Measurements from ENCODE around the gene SYMPK.
A peak's percentile ranks its signal among the peaks of the same experiment; 100 is the strongest.

Gene SYMPK

DNA sequence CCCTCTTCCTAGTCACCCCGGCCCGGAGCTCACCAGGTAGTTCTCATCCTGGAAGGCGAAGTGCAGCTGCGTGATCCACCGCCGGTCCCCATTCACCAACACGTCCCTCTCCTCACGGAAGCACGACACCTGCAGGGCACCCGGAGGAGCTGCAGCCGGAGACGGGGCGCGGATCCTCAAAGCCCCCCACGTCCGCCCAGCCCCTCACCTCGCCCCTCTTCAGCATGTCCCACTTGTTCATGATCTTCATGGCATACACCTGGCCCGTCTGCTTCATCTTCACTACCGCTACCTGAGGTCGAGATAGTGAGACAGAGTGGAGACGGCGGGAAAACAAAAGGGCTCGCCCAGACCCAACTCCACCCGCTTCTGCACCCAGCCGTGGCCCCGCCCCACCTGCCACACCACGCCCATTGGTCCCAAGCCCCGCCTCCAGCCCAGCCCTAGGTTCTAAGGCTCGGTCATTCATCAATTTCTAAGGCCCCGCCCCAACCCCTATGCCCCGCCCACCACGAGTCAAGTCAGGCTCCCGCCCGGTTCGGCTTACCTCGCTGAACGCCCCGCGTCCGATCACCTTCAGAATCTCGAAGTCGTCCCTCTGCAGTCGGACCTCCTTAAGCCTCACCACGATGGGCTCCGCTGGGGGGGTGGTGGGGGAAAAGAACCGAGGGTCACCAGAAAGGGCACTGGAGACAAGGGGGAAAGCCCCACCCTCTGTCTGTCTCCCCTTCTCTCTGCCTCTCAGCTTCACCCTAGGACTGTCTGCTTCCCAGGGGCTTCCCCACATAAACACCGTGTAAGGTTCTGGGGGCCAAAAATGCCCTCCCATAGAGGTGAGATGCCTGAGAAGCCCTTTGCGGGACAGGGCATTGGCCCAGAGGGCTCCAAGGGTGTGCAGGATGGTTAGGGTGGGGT lies 83.5 kb downstream of the SYMPK start:
- DNase-seq = peak; percentile 52

GRCh38 chr19:45778010-45778661 lies 84.8 kb downstream of the SYMPK start:
- DNase-seq = no peak

- DNase-seq = no peak
Measured at GRCh38 chr19:45777395-45777961, 85.5 kb downstream of the SYMPK start.

DNA sequence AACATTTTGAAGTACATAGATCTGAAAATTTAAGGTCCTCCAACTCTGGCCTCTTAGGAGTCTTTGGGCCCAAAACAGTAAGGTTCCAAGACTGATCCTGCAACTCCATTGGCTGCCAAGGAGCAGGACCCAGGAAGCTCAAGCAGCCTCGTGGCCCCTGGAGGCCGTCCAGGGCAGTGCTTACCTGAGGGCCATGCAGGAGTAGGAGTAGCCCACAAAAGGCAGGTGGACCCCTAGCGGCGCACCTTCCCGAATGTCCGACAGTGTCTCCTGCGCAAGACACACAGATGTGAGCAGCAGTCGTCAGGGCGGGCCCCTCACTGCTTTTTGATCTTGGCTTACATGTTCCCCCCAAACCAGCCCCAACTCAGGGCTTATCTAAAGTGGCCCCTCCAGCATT lies 88.2 kb downstream of the SYMPK start:
- no peak for DNase-seq

DNA sequence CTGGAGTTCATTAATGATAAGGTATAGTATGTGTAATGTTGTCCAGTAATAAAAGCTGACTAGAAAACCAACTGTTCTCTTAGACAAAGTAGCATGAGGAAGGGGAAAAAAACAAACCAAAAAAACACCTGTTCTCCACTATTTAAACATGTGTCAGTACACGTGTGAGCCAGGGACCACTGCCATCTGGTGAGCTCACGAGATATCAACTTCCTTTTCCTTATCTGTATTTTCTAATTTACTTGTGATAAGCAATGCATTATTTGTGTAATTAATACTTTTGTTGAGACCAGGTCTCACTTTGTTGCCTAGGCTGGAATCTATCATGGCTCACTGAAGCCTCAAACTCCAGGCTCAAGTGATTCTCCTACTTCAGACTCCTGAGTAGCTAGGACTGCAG lies 89.6 kb downstream of the SYMPK start:
- no peak for DNase-seq

DNA sequence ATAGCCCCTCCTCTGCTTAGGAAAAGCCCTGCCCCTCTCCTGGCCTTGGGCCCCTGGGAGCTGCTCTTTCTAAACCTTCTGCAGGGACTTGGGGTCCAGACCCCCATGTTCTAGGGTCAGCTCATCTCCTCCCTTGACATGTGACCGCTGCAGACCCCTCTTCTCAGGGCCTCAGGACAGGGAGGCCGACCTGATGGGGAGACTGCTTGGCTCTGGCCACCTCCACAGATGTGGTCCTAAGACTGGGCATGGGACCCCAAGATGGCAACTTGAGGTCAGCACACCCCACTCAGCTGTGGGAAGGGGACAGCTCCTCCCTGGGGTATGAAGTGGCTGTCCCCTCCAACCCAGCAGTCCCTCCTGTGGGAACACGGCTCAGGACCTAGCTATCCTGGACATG lies 90.0 kb downstream of the SYMPK start:
- DNase-seq = no peak

DNA sequence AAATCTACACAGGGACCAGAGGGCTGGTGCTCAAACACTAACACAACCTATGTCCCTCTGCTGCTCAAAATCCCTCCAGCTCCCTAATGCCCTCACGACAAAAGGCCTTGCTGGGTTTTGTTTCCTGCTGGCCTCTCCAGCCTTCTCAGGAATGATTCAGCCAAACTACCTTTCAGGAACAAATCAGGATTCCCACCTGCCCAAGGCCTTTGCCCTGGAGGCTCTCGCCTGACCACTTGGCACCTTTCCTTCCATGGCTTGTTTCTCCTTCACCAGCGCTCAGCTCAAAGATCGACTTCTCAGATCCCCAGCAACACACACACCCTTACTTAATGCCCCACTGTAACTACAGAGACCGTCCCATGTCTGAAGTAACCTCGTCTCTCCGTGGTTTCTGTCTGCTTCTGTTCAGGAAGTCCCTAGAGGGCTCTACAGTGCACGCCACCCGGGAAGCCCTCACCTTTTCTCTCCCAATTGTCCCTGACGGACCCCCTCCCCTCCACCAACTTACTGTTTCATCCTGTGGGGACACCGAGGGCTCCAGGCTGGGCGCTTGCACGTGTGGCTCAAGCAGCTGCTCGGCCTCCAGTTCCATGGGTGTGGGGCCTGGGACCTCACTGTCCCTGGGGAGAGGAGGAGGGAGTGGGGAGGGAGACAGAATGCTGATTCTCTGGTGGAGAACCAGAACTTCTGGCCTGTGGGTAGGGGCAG lies 90.7 kb downstream of the SYMPK start:
- no peak for DNase-seq

DNA sequence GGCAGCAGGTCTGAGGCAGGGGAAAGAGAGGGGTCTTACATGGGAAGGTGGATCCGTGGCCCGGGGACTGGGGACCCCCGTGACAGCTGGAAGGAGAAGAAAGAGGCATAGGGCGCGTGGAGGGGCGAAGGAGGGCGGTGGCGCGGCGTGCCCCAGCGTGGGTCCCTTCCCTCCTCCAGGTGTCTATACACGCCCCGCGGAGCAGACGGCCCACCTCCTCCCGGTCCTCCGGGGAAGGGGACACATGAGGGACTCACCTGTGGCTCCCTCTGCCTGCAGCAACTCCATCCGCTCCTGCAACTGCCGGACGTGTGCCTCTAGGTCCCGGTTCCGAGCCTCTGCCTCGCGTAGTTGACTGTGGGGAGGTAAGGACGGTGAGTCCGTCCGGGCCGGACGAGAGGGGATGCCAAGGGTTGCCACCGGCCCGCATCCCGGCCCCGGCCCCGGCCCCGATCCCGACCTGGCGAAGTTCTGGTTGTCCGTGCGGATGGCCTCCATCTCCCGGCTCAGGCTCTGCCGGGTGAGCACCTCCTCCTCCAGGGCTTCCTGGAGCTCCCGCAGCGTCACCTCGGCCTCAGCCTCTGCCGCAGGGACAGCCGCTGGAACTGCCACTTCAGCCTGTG lies 91.5 kb downstream of the SYMPK start:
- DNase-seq = no peak

- peak; percentile 94 for DNase-seq
Measured at GRCh38 chr19:45770192-45771101, 92.5 kb downstream of the SYMPK start.

DNA sequence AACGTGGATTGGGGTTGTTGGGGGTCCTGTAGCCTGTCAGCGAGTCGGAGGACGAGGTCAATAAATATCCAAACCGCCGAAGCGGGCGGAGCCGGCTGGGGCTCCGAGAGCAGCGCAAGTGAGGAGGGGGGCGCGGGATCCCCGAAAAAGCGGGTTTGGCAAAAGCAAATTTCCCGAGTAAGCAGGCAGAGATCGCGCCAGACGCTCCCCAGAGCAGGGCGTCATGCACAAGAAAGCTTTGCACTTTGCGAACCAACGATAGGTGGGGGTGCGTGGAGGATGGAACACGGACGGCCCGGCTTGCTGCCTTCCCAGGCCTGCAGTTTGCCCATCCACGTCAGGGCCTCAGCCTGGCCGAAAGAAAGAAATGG lies 93.1 kb downstream of the SYMPK start:
- DNase-seq = no peak

- peak; percentile 97 for DNase-seq
Measured at GRCh38 chr19:45768984-45769782, 93.8 kb downstream of the SYMPK start, which contains the start of gene SIX5. SIX5 (minus strand) TSS chr19:45769252; CDS start chr19:45768844, 408 bp downstream.

DNA sequence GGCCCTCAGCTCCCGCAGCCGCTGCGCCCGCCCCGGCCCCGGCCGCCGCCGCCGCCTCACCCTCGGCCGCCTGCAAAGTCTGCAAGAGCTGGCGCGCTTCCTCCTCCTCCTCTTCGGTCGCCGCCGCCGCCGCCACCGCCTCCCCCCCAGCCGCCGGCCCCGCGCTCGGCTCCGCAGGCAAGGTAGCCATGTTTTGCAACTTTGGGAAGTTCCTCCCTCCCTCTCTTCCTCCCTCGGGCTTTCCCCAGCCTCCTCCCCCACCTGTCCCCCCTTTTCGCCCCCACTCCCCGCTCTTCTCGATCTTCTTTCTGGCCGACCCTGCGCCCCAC lies 94.3 kb downstream of the SYMPK start:
- DNase-seq = peak; percentile 25

- DNase-seq = no peak
Measured at GRCh38 chr19:45767881-45768654, 94.9 kb downstream of the SYMPK start.

DNA sequence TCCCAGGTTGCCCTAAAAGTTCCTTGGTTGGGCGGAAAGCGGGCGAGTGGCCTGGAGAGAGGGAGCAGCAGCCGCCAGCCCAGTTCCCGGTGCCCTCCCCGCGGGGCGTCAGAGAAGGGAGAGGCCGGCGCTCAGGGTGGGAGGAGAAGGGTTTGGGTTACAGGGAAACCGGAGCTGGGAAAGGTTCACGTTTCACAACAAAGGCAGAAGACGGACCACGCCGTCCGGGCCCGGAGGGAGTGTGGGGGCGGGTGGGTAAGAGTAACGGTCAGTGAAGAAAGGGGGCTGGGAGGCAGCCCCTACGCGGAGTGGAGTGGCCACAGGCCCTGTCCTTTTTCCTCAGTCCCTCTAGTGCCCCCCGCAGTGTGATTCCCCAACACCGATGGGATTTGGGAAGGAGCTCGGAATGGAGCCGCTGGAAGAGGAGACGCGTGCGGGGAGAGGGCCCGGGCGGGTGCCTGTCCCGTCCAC lies 95.5 kb downstream of the SYMPK start:
- no peak for DNase-seq

GRCh38 chr19:45766869-45767346 lies 96.0 kb downstream of the SYMPK start:
- no peak for DNase-seq

GRCh38 chr19:45766296-45766868 lies 96.6 kb downstream of the SYMPK start:
- no peak for DNase-seq

- no peak for DNase-seq
Measured at GRCh38 chr19:45765702-45766295, 97.1 kb downstream of the SYMPK start.
